IMR-90 (cell line): ENCODE data around the gene PLA2G15.

ENCODE experiments used
- BHLHE40 ChIP-seq: fragments of 150-350 bp; IDR thresholded peaks from 2 replicates; pipeline ENCODE4 v1.6.1; 2016; ENCODE audit warnings: mild to moderate bottlenecking, low read depth, low read length
- CTCF ChIP-seq: conservative IDR thresholded peaks from 2 replicates; pipeline ENCODE4 v1.5.1; 2012; ENCODE audit warnings: mild to moderate bottlenecking, low read depth, low read length, improper control_type of control experiment
- ELK1 ChIP-seq: fragments of 150-350 bp; IDR thresholded peaks from 2 replicates; pipeline ENCODE4 v1.6.1; 2016; ENCODE audit warnings: low read depth, mild to moderate bottlenecking, low read length, moderate library complexity, borderline replicate concordance
- NFE2L2 ChIP-seq: fragments of 150-350 bp; IDR thresholded peaks from 2 replicates; pipeline ENCODE4 v1.6.1; 2016; ENCODE audit warnings: low read depth, mild to moderate bottlenecking, low read length
- POLR2A ChIP-seq: IDR thresholded peaks from 2 replicates; pipeline ENCODE4 v1.6.1; 2012; ENCODE audit warnings: mild to moderate bottlenecking, low read depth, low read length
- RAD21 ChIP-seq: IDR thresholded peaks from 2 replicates; pipeline ENCODE4 v1.6.1; 2012; ENCODE audit warnings: low read length, improper control_type of control experiment
- RCOR1 ChIP-seq: IDR thresholded peaks from 2 replicates; pipeline ENCODE4 v1.6.1; 2012; ENCODE audit warnings: mild to moderate bottlenecking, low read length, improper control_type of control experiment; ENCODE audit not compliant: insufficient replicate concordance
- SMC3 ChIP-seq: fragments of 150-350 bp; IDR thresholded peaks from 2 replicates; pipeline ENCODE4 v1.6.1; 2016; ENCODE audit warnings: low read depth, mild to moderate bottlenecking, antibody characterized with exemption, low read length, moderate library complexity
- USF2 ChIP-seq: fragments of 150-350 bp; IDR thresholded peaks from 2 replicates; pipeline ENCODE4 v1.6.1; 2017; ENCODE audit warnings: mild to moderate bottlenecking, antibody characterized with exemption, low read length, low read depth

- no peak for TF ChIP-seq POLR2A
- TF ChIP-seq BHLHE40, result no peak
- no peak for TF ChIP-seq CTCF
- TF ChIP-seq ELK1, result no peak
- no peak for TF ChIP-seq RAD21
- no peak for TF ChIP-seq NFE2L2
- no peak for TF ChIP-seq RCOR1
- no peak for TF ChIP-seq SMC3
- no peak for TF ChIP-seq USF2
Observed at GRCh38 chr16:68286153-68287074, 41.2 kb downstream of the PLA2G15 start.
